ENCODE data around the gene TGFBRAP1.
A peak's percentile ranks its signal among the peaks of the same experiment; 100 is the strongest.
"Not testable (repeated sequence)": the region's sequence is repeated elsewhere in the genome, so short reads cannot be mapped to it uniquely, and the experiment has no call there.

The TGFBRAP1 gene

DNA sequence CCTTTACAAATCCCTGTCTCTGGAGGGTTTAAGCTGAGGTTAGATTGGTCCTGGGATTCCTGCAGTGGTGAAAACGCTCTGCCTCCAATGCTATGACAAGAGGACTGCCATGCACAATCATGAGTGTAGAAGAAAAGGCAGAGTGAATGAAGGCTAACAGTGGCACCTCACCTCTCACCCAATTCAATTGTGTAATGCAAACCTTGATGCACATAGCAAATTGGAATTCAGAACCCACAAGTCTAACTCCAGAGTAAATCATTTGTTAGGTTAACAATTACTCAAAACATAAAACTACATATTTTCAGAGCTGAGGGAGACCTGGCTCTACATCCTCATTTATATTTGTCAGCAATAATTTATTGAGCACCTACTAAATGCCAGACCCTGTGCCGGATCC is 1.8 kb downstream of the TGFBRAP1 start:
- Histone ChIP-seq H3K4me3 (ENCODE audit: extremely low read depth, insufficient read depth, low read length, poor library complexity, severe bottlenecking) (no peak overlapping the region), H3K4me1 (ENCODE audit: control insufficient read depth, insufficient read depth, low read length, poor library complexity, severe bottlenecking) (peaks cover 36% of the 10 kb centered on the region), H3K36me3 (ENCODE audit: control insufficient read depth, insufficient read depth, low read length) (no peaks in the 10 kb centered on the region), H3K27ac (ENCODE audit: low read depth, low read length, severe bottlenecking) (no peak overlapping the region), H3K9me3 (ENCODE audit: control insufficient read depth, low read length) (no peaks in the 10 kb centered on the region)
- WGBS, 2 experiments (ENCODE audit: insufficient coverage in 2 of 2) = 83% methylated on average over 2 of the region's 2 CpGs; no CpG with 5 or more reads in 1 of the 2 experiments

DNA sequence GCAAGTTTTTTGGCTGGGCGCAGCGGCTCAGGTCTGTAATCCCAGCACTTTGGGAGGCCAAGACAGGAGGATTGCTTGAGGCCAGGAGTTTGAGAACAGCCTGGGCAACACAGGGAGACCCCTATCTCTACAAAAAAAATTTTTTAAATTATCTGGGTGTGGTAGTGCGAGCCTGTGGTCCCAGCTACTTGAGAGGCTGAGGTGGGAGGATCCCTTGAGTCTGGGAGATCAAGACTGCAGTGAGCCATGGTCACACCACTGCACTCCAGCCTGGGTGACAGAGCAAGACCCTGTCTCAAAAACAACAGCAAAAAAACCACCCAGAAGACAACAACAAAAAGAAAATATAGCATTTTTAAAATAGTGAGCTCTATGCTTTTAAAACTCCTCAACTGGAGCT is 2.3 kb downstream of the TGFBRAP1 start:
- H3K4me3 ChIP-seq (ENCODE audit: extremely low read depth, insufficient read depth, low read length, poor library complexity, severe bottlenecking); H3K27ac ChIP-seq (ENCODE audit: low read depth, low read length, severe bottlenecking); H3K9me3 ChIP-seq (ENCODE audit: control insufficient read depth, low read length); H3K36me3 ChIP-seq (ENCODE audit: control insufficient read depth, insufficient read depth, low read length): not testable (repeated sequence)
- peaks cover 36% of the 10 kb centered on the region for H3K4me1 ChIP-seq (ENCODE audit: control insufficient read depth, insufficient read depth, low read length, poor library complexity, severe bottlenecking)
- WGBS, 2 experiments (ENCODE audit: insufficient coverage in 2 of 2) = 94% methylated on average over 2 of the region's 3 CpGs; no CpG with 5 or more reads in 1 of the 2 experiments

DNA sequence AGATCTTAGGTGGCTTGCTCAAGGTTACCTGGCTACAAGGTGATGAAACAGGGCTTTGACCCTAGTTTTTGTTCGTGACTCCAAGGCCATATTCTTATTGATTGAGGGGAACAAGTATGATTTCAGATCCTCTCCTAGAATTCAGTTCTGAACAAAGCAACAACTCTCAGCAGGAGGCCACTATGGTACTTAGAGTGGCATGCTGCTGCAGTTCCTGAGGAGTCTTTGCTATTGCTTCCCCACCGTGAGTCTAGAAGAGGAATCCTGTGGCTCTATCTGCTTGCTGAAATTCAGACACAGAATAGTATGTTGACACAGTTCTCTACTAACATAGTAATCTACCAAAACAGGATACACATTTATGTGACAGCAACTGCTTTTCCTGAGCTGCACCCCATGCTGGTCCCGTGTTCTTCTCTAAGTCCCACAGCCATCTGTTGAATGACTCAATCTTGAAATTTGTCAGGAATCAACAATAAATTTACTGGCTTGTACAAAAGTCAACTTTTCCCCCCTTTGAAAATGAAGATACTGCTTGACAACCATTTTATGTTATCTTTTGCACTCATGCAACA is 4.1 kb downstream of the TGFBRAP1 start:
- H3K4me3 ChIP-seq (ENCODE audit: extremely low read depth, insufficient read depth, low read length, poor library complexity, severe bottlenecking) = no peak overlapping the region
- no peaks in the 10 kb centered on the region for H3K9me3 ChIP-seq (ENCODE audit: control insufficient read depth, low read length)
- WGBS, 2 experiments (ENCODE audit: insufficient coverage in 2 of 2) = 56 to 92% methylated on average over 1 to 3 of the region's 3 CpGs
- H3K4me1 ChIP-seq (ENCODE audit: control insufficient read depth, insufficient read depth, low read length, poor library complexity, severe bottlenecking) = peaks cover 36% of the 10 kb centered on the region
- H3K36me3 ChIP-seq (ENCODE audit: control insufficient read depth, insufficient read depth, low read length) = no peaks in the 10 kb centered on the region
- H3K27ac ChIP-seq (ENCODE audit: low read depth, low read length, severe bottlenecking) = peak overlapping the region; percentile 89

DNA sequence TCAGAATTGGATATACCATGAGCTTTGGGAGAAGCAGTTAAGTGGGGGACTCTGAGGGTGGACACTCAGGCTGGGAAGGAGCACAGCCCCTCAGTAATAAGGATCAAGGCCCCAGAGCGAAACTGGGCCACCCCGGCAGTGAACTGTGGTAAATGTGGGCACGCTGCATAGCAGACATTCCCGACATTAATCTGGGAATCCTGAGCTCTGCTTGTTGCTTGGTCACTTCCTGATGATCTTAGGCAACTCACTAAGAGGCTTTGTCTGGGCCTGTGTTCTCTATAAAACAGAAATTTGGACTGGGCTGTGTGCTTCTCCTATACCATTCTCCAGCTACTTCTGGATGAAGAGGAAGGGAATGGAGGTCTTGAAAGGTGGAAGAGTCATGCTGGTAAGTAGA is 4.8 kb downstream of the TGFBRAP1 start:
- Histone ChIP-seq H3K9me3 (ENCODE audit: control insufficient read depth, low read length) (no peaks in the 10 kb centered on the region), H3K4me3 (ENCODE audit: extremely low read depth, insufficient read depth, low read length, poor library complexity, severe bottlenecking) (no peak overlapping the region), H3K36me3 (ENCODE audit: control insufficient read depth, insufficient read depth, low read length) (no peaks in the 10 kb centered on the region), H3K4me1 (ENCODE audit: control insufficient read depth, insufficient read depth, low read length, poor library complexity, severe bottlenecking) (peaks cover 35% of the 10 kb centered on the region), H3K27ac (ENCODE audit: low read depth, low read length, severe bottlenecking) (peak overlapping the region; percentile 89)
- 78 to 82% methylated on average over 3 to 4 of the region's 4 CpGs for WGBS, 2 experiments (ENCODE audit: insufficient coverage in 2 of 2)

DNA sequence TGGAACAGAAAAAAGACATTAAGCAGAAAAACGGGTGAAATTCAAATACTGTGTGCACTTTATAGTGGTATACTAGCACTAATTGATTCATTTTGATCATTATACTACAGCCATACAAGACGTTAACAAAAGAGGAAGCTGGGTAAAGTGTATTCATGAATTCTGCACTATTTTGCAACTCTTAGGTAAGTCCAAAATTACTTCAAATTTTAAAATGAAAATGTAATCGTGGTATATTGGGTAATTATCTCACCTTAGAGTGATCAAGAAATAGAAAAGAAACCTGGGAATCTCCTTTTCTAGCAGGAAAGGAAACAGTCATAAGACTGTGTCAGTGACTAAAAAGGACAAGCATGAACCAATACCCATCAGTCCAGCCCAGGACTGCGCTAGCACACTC is 5.4 kb downstream of the TGFBRAP1 start:
- Histone ChIP-seq H3K36me3 (ENCODE audit: control insufficient read depth, insufficient read depth, low read length) (no peaks in the 10 kb centered on the region), H3K4me1 (ENCODE audit: control insufficient read depth, insufficient read depth, low read length, poor library complexity, severe bottlenecking) (peaks cover 35% of the 10 kb centered on the region), H3K4me3 (ENCODE audit: extremely low read depth, insufficient read depth, low read length, poor library complexity, severe bottlenecking) (no peak overlapping the region), H3K27ac (ENCODE audit: low read depth, low read length, severe bottlenecking) (no peak overlapping the region), H3K9me3 (ENCODE audit: control insufficient read depth, low read length) (no peaks in the 10 kb centered on the region)
- WGBS, 2 experiments (ENCODE audit: insufficient coverage in 2 of 2) = 100% methylated on average over 1 of the region's 4 CpGs; no CpG with 5 or more reads in 1 of the 2 experiments

DNA sequence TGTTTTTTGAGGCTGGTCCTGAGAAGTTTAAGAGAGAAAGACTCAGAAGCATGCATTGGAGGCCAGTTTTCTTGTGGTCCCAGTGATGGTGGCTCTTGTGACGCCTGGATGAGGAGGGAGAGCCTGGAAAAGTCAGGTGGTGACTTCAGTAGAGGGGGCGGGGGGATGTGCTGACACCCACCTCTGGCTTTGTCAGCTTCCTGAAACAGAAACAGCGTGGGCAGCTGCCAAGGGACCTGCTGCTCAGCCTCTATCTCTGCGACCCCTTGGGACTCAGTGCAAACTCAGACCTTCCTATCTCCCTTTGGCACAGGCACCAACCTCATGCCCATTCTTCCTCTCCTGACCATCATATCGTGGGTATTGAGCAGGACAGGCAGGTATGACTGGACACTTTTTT is 6.4 kb downstream of the TGFBRAP1 start:
- H3K36me3 ChIP-seq (ENCODE audit: control insufficient read depth, insufficient read depth, low read length) = no peaks in the 10 kb centered on the region
- peaks cover 29% of the 10 kb centered on the region for H3K4me1 ChIP-seq (ENCODE audit: control insufficient read depth, insufficient read depth, low read length, poor library complexity, severe bottlenecking)
- H3K4me3 ChIP-seq (ENCODE audit: extremely low read depth, insufficient read depth, low read length, poor library complexity, severe bottlenecking) = no peak overlapping the region
- 83 to 88% methylated on average over 2 to 4 of the region's 5 CpGs for WGBS, 2 experiments (ENCODE audit: insufficient coverage in 2 of 2)
- no peak overlapping the region for H3K27ac ChIP-seq (ENCODE audit: low read depth, low read length, severe bottlenecking)
- H3K9me3 ChIP-seq (ENCODE audit: control insufficient read depth, low read length) = no peaks in the 10 kb centered on the region

DNA sequence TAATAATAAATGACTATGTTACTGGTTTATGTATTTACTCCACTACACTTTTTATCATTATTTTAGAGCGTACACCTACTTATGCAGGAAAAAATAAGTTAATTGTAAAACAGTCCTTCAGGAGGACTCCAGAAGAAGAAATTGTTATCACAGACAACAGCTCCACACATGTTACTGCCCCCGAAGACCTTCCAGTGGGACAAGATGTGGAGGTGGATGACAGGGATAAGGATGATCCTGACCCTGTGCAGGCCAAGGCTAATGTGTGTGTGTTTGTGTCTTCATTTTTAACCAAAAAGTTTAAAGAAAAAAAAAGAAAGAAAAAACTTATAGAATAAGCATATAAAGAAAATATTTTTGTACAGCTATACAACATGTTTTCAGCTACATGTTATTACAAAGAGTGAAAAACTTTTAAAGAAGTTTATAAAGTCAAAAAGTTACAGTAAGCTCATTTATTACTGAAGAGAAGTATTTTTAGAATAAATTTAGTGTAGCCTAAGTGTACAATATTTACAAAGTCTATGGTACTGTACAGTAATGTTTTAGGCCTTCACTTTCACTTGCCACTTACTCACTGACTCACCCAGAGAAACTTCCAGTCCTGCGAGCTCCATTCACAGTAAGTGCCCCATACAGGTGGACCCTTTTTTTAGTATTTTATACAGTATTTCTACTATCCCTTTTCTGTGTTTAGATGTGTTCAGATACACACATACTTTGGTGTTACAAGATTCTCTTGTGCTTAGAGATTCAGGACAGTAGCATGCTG is 7.5 kb downstream of the TGFBRAP1 start:
- Histone ChIP-seq H3K27ac (ENCODE audit: low read depth, low read length, severe bottlenecking) (no peak overlapping the region), H3K36me3 (ENCODE audit: control insufficient read depth, insufficient read depth, low read length) (no peaks in the 10 kb centered on the region), H3K4me3 (ENCODE audit: extremely low read depth, insufficient read depth, low read length, poor library complexity, severe bottlenecking) (no peak overlapping the region), H3K4me1 (ENCODE audit: control insufficient read depth, insufficient read depth, low read length, poor library complexity, severe bottlenecking) (peaks cover 29% of the 10 kb centered on the region), H3K9me3 (ENCODE audit: control insufficient read depth, low read length) (no peaks in the 10 kb centered on the region)
- no CpG with 5 or more reads among the region's 3 CpGs for WGBS, 2 experiments (ENCODE audit: insufficient coverage in 2 of 2)

DNA sequence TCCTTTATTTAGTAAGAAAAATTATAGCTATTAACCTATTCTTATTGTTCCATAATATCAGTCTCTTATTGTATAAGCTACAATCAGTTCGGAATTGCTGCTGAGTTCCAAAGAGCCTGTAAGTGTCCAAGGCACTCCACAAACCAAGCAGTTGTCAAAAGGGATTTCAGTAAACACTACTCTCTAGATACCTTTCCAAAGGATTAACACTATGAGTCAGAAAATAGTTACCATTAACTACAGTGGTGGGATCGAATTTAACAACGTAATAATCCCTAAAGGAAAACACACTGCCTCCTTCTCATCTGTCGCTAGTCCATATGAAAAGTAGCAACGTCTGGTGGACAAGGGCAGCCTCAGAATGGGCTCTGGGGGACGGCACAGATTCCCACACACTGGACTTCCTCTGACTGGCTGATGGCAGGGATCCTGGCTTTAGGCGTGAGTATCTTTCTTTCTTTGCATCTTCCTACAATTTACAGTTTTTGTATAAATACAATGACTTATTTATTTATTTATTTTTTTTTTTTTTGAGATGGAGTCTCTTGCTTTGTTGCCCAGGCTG is 8.8 kb downstream of the TGFBRAP1 start:
- Histone ChIP-seq H3K27ac (ENCODE audit: low read depth, low read length, severe bottlenecking) (no peak overlapping the region), H3K4me3 (ENCODE audit: extremely low read depth, insufficient read depth, low read length, poor library complexity, severe bottlenecking) (no peak overlapping the region), H3K36me3 (ENCODE audit: control insufficient read depth, insufficient read depth, low read length) (no peaks in the 10 kb centered on the region), H3K9me3 (ENCODE audit: control insufficient read depth, low read length) (no peaks in the 10 kb centered on the region), H3K4me1 (ENCODE audit: control insufficient read depth, insufficient read depth, low read length, poor library complexity, severe bottlenecking) (peaks cover 22% of the 10 kb centered on the region)
- 84 to 95% methylated on average over 5 of the region's 7 CpGs for WGBS, 2 experiments (ENCODE audit: insufficient coverage in 2 of 2)

DNA sequence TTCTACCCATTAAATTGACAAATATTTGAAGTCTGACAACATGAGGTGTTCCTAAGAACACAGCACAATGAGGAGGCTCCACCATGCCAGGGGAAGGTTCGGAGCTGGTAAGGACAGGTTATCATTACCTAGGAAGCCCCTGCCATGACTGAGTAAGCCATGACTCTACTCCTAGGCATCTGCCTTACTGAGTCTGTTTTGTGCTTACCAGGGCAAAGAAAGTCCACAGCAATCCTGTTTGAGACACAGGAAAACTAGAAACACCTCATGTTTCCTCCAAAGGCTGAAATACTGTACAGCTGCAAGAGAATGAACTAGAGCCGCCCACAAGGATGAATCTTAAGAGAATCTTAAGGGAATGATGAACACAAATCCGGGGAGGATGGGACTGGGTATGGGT is 11.6 kb downstream of the TGFBRAP1 start:
- H3K27ac ChIP-seq (ENCODE audit: low read depth, low read length, severe bottlenecking) = no peak overlapping the region
- H3K4me1 ChIP-seq (ENCODE audit: control insufficient read depth, insufficient read depth, low read length, poor library complexity, severe bottlenecking) = peaks cover 4% of the 10 kb centered on the region
- no peaks in the 10 kb centered on the region for H3K36me3 ChIP-seq (ENCODE audit: control insufficient read depth, insufficient read depth, low read length)
- 85 to 100% methylated on average over 1 to 2 of the region's 3 CpGs for WGBS, 2 experiments (ENCODE audit: insufficient coverage in 2 of 2)
- no peak overlapping the region for H3K4me3 ChIP-seq (ENCODE audit: extremely low read depth, insufficient read depth, low read length, poor library complexity, severe bottlenecking)
- no peaks in the 10 kb centered on the region for H3K9me3 ChIP-seq (ENCODE audit: control insufficient read depth, low read length)

DNA sequence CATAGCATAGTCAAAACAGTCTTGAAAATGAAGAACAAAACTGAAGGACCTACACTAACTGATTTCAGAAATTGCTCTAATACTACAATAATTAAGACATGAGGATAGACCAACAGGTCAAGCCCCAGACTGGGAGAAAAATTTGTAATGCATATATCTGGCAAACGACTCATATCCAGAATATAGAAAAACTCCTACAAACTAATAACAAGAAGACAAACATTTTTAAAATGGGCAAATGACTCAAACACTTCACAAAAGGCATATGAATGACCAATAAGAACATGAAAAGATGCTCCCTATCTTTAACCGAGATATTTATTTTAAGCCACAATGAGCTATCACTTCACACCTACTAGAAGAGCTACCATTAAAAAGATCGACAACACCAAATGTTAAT is 14.2 kb downstream of the TGFBRAP1 start:
- H3K36me3 ChIP-seq (ENCODE audit: control insufficient read depth, insufficient read depth, low read length) = no peaks in the 10 kb centered on the region
- H3K4me1 ChIP-seq (ENCODE audit: control insufficient read depth, insufficient read depth, low read length, poor library complexity, severe bottlenecking) = no peaks in the 10 kb centered on the region
- no peak overlapping the region for H3K27ac ChIP-seq (ENCODE audit: low read depth, low read length, severe bottlenecking)
- 94 to 100% methylated on average over 1 to 2 of the region's 3 CpGs for WGBS, 2 experiments (ENCODE audit: insufficient coverage in 2 of 2)
- H3K9me3 ChIP-seq (ENCODE audit: control insufficient read depth, low read length) = no peaks in the 10 kb centered on the region
- H3K4me3 ChIP-seq (ENCODE audit: extremely low read depth, insufficient read depth, low read length, poor library complexity, severe bottlenecking) = no peak overlapping the region

DNA sequence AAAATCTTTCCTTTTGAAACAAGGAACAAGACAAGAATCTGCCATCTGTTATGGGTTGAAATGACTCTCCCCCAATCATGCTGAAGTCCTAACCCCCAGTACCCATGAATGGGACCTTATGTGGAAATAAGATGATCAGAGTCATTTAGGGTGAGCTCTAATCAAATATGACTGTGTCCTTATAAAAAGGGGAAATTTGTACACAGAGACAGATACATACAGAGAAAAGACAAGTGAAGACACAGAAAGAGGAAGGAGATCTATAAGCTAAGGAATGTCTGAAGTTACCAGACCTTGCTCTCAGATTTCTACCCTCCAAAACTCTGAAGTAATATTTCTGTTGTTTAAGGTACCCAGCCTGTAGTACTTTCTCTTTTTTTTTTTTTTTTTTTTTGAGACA is 15.7 kb downstream of the TGFBRAP1 start:
- no peaks in the 10 kb centered on the region for H3K4me1 ChIP-seq (ENCODE audit: control insufficient read depth, insufficient read depth, low read length, poor library complexity, severe bottlenecking)
- H3K36me3 ChIP-seq (ENCODE audit: control insufficient read depth, insufficient read depth, low read length) = no peaks in the 10 kb centered on the region
- no peaks in the 10 kb centered on the region for H3K9me3 ChIP-seq (ENCODE audit: control insufficient read depth, low read length)
- H3K4me3 ChIP-seq (ENCODE audit: extremely low read depth, insufficient read depth, low read length, poor library complexity, severe bottlenecking) = no peak overlapping the region
- H3K27ac ChIP-seq (ENCODE audit: low read depth, low read length, severe bottlenecking) = no peak overlapping the region

Measured in mesodermal cell (in vitro differentiated cells).